Tibial artery (tissue), 4 donors: ENCODE measurements around the gene CALML4.

Experiments used
- DNase-seq, 2 donors: peaks; one replicate each; pipeline ENCODE4 v3.0.0-alpha.2; 2019
- H3K27ac ChIP-seq, 2 donors: fragments of 200-600 bp; sonication (generic) in 1 of 2; 1 replicate in 1 of 2; 2 replicates in 1 of 2; pipeline ENCODE4 v1.5.1; 2018 to 2019; ENCODE audit warnings: mild to moderate bottlenecking in 1 of 2
- H3K27me3 ChIP-seq, 2 donors: fragments of 200-600 bp; sonication (generic) in 1 of 2; one replicate each; pipeline versions ENCODE4 v1.5.1 to v1.6.0; 2016 to 2019
- H3K36me3 ChIP-seq, 3 donors: fragments of 200-600 bp; sonication (generic) in 2 of 3; one replicate each; pipeline ENCODE4 v1.5.1; 2016 to 2019; ENCODE audit warnings: mild to moderate bottlenecking in 2 of 3
- H3K4me1 ChIP-seq, 4 donors: fragments of 200-600 bp; sonication (generic) in 2 of 4; 1 replicate in 3 of 4; 2 replicates in 1 of 4; pipeline ENCODE4 v1.5.1; 2016 to 2019
- H3K4me3 ChIP-seq, 2 donors: fragments of 200-600 bp; sonication (generic) in 1 of 2; 1 replicate in 1 of 2; 2 replicates in 1 of 2; pipeline ENCODE4 v1.5.1; 2018 to 2019; ENCODE audit warnings: mild to moderate bottlenecking in 2 of 2
- H3K9me3 ChIP-seq, 3 donors: fragments of 200-600 bp; sonication (generic) in 1 of 3; one replicate each; pipeline ENCODE4 v1.5.1; 2016 to 2019
- intact Hi-C: fragments of 100-400 bp; cut with DNase I; formaldehyde crosslinking; loops from one replicate; pipeline ENCODE4 v1.15.0; 2023; ENCODE audit warnings: low total_unique reads
- TF ChIP-seq, protein P1 (sequence below), 2 experiments: fragments of 200-600 bp in 1 of 2; fragments of 450-650 bp in 1 of 2; IDR thresholded peaks; one replicate each; pipeline ENCODE4 v1.5.1; 2017 to 2019; ENCODE audit warnings: antibody characterized with exemption in 2 of 2, mild to moderate bottlenecking in 1 of 2, moderate library complexity in 1 of 2

Gene CALML4

DNA sequence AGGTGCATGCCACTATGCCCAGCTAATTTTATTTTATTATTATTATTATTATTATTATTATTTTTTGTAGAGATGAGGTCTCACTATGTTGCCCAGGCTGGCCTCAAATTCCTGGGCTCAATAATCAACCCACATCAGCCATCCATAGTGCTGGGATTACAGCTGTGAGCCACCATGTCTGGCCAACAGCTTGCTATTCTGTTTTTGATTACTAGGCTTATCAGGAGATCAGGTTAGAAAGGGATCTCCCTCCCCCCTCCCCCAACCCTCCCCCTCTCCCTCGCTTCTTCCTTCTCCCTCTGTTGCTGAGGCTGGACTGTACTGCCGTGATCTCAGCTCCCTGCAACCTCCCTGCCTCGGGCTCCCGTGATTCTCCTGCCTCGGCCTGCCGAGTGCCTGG, 15.8 kb upstream of the CALML4 start:
- TF ChIP-seq, protein P1, sequence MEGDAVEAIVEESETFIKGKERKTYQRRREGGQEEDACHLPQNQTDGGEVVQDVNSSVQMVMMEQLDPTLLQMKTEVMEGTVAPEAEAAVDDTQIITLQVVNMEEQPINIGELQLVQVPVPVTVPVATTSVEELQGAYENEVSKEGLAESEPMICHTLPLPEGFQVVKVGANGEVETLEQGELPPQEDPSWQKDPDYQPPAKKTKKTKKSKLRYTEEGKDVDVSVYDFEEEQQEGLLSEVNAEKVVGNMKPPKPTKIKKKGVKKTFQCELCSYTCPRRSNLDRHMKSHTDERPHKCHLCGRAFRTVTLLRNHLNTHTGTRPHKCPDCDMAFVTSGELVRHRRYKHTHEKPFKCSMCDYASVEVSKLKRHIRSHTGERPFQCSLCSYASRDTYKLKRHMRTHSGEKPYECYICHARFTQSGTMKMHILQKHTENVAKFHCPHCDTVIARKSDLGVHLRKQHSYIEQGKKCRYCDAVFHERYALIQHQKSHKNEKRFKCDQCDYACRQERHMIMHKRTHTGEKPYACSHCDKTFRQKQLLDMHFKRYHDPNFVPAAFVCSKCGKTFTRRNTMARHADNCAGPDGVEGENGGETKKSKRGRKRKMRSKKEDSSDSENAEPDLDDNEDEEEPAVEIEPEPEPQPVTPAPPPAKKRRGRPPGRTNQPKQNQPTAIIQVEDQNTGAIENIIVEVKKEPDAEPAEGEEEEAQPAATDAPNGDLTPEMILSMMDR (IDR thresholded peaks at IDR 0.05): no peak
- H3K4me1 ChIP-seq: no peaks in the 10 kb centered on the region
- H3K9me3 ChIP-seq: no peaks in the 10 kb centered on the region
- no peak overlapping the region for H3K4me3 ChIP-seq
- intact Hi-C loops: no loop called here
- no peak overlapping the region for H3K27ac ChIP-seq
- peak in 1 of 2 donors; percentile 35 for DNase-seq
- no peaks in the 10 kb centered on the region for H3K27me3 ChIP-seq
- no peaks in the 10 kb centered on the region for H3K36me3 ChIP-seq

DNA sequence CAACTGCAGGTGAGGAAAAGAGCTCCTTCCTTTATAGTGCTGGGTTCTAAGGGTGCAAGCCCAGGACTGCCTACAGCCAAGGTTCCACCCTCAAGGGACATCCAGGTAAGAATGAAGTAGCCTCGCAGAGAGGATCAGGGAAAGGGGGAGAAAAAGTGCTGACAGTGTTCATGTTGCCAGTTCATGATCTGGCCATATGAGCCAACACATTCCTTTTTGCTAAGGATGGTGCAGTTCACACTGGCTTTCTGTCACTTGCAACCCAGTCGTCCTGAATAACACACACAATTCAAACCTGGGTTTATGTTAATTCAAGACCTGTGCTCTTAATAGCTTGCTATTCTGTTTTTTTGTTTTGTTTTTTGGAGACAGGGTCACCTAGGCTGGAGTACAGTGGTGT, 15.4 kb upstream of the CALML4 start:
- Histone ChIP-seq H3K4me1 (no peaks in the 10 kb centered on the region), H3K27me3 (no peaks in the 10 kb centered on the region), H3K36me3 (no peaks in the 10 kb centered on the region), H3K4me3 (no peak overlapping the region), H3K9me3 (no peaks in the 10 kb centered on the region), H3K27ac (no peak overlapping the region)
- TF ChIP-seq, protein P1 (IDR thresholded peaks at IDR 0.05): no peak
- DNase-seq: peak in 1 of 2 donors; percentile 20
- intact Hi-C loops: no loop called here

DNA sequence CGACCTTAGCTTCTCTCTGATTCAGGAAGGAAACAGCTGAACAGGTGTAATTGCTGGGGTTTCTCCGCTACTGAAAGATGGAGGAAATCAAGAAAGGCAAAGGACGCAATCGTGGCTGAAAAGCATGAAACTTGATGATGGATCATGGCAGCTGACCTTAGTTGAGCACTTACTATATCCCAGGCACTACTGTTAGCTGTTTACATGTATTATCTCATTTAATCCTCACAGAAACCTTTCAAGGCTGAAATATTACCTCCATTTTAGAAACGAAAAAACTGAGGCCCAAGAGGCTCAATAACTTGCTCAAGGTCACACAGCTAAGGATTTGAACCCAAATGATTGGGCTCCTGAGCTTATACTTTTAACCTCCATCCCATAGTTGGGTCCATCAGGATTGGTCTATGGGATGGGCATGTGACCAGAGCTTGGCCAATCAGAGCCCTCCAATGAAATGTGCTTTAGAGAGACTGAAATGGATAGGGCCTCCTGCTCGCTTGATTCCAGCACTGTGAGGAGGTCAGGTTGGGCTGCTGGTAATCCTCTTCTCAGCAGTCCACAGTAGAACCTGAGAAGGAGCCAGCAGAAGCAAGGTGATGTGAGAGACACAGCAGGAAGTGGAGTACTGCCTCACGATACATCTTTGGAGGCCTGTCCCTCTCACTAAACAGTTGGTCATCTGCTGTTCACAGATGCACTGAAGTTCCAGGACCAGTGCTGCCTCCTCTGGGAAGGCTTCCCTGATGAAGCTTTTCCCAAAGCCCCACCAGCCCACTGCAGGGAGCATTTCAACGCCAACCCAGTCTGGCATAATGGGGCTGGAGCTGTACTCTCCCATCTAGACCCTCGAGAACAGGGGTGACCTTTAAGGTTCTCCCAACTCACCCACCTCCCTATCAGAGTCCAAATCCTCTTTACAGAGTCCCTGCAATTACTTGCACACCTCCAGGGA, 14.0 kb upstream of the CALML4 start:
- intact Hi-C loops: no loop called here
- Histone ChIP-seq H3K27me3 (no peaks in the 10 kb centered on the region), H3K36me3 (no peaks in the 10 kb centered on the region), H3K27ac (no peak overlapping the region), H3K4me3 (no peak overlapping the region), H3K9me3 (no peaks in the 10 kb centered on the region), H3K4me1 (no peaks in the 10 kb centered on the region)
- TF ChIP-seq, protein P1 (IDR thresholded peaks at IDR 0.05): no peak
- DNase-seq: peak in 1 of 2 donors; percentile 35

DNA sequence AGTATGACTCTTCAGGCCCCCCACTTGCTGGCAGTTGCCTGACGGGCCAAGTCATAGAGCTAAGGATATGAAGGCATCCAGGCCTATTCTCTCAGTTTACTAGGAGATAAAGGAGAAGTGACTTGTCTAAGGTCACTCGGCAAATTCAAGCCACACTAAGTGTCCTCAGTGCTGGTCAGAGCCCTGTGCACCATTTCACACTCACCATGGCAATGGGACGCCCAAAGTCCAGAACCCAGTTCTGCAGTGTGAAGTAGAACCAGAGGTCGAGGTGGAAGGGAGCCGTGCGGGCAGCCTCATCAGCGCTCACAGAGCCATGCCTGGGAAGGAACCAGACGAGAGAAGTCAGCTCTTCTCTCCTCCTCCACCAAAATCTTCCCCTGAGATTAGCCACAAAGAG, 13.2 kb upstream of the CALML4 start:
- Histone ChIP-seq H3K4me3 (no peak overlapping the region), H3K27me3 (no peaks in the 10 kb centered on the region), H3K9me3 (no peaks in the 10 kb centered on the region), H3K36me3 (no peaks in the 10 kb centered on the region), H3K27ac (no peak overlapping the region), H3K4me1 (no peaks in the 10 kb centered on the region)
- peak in 1 of 2 donors; percentile 19 for DNase-seq
- intact Hi-C loops: no loop called here
- TF ChIP-seq, protein P1 (IDR thresholded peaks at IDR 0.05): no peak

DNA sequence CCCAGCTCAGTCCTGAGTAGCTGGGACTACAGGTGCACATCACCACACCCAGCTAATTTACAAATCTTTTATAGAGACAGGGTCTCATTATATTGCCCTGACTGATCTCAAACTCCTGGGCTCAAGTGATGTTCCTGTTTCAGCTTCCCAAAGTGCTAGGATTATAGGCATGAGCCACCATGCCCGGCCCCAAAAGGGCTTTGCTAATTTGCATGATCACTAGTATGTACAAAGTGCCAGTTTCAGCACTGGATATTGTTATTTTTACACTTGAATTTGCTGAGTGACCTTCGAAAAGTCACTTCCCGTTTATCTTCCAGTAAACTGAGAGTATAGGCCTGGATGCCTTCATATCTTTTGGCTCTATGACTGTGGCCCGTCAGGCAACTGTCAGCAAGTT, 12.2 kb upstream of the CALML4 start:
- peak in 1 of 2 donors; percentile 9 for DNase-seq
- H3K36me3 ChIP-seq: no peaks in the 10 kb centered on the region
- H3K27ac ChIP-seq: no peak overlapping the region
- no peak overlapping the region for H3K4me3 ChIP-seq
- H3K9me3 ChIP-seq: no peaks in the 10 kb centered on the region
- H3K4me1 ChIP-seq: no peaks in the 10 kb centered on the region
- intact Hi-C loops: no loop called here
- no peaks in the 10 kb centered on the region for H3K27me3 ChIP-seq
- TF ChIP-seq, protein P1 (IDR thresholded peaks at IDR 0.05): no peak
